Posterior cingulate gyrus (tissue), 11 donors: ENCODE results near the gene ARMC8.

Experiments used
- DNase-seq, 10 donors: peaks; one replicate each; pipeline versions ENCODE4 v3.0.0 to v3.0.0-alpha.2; 2020 to 2021; ENCODE audit warnings: mixed read lengths in 3 of 10
- intact Hi-C: fragments of 100-400 bp; cut with DNase I; formaldehyde crosslinking; loops from one replicate; pipeline ENCODE4 v1.15.1; 2023

The ARMC8 gene

DNA sequence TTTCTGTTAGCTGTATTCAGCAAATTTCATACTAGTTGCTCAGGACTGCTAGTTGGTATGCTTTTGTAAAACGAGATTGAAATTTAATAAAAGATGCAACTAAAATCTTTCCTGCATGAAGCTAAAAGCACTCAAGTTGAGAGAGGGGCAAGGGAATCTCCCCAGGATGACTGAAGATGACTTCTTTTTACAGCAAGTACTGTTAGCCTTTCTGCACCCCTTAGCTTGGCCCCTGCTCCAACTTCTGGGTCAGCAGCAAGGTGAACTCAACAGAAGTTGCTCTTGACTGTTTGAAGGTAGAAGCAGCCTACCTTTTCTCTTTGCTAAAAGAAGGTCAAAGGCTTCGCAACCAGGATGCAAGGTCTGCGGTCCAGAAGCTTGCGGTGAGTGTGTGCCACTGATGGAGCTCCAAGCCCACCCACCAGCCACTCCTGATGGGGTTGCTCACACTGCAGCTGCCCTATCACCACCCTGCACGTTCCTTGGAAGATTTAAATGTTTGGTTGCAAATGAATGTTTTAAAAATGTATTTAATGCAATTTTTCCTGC is 110.0 kb downstream of the ARMC8 start:
- DNase-seq, result no peak
- intact Hi-C loops, result no loop called here

DNA sequence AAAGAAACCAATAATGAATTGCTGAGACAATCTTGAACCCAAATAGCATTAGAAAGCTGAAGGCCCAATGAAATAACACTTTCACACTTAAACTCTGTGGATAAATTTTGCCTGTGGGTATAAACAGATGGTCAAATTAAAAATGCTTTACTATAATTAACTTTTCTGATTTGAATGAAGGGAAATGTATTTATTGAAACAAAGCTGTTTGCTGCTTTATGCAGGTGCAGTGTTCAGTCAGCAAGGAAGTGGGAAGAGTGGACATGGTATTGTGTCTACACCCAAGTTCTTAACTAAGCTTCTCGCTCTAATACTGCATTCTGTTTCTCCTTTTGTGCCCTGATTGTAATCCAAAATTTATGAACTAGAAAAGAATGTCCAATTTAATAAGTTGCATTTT is 110.8 kb downstream of the ARMC8 start:
- no peak for DNase-seq
- intact Hi-C loops, result no loop called here

DNA sequence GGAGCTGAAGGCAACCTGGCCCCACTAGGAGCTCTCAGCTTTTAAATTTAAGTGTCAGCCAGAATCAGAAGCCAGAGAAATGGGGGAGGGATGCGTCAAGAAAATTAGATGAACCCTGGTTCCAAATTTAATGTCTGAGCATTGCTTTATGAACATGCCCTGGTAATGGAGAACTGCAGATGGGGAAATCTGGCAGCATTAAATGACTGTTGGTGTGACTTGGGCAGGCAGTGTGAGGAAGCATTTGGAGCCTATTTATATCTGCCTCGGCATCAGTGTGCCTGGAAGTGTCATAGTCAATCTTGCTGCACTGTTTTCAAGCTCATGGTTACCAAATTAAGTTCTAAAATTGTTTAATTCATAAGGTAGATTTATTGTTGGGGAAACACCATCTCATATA is 113.5 kb downstream of the ARMC8 start:
- intact Hi-C loops, result loop anchor here (10.0 kb wide), 1 partner anchor 116 kb away; the partner anchor contains the start of gene ARMC8
- peak in 4 of 10 donors; percentile 19 to 87 (median 30) for DNase-seq

DNA sequence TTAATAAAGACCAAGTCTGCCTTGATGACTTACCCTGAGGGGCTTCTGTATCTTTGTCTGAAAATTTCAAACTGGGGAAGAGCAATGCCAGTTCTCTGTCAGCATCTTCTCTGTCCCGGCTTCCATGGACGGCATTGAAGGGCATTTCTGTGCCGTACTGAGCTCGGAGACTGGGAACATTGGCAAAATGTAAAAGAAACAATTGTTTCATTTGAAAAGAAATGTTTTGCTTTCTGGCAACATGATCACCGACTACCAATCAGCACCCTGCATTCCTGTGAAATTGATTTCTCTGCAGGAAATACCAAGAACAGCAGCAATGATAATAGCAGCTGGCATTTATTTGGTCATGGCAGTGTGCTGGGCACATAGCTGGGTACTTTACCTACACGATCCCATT is 116.4 kb downstream of the ARMC8 start:
- peak in 3 of 10 donors; percentile 26 to 72 (median 35) for DNase-seq

DNA sequence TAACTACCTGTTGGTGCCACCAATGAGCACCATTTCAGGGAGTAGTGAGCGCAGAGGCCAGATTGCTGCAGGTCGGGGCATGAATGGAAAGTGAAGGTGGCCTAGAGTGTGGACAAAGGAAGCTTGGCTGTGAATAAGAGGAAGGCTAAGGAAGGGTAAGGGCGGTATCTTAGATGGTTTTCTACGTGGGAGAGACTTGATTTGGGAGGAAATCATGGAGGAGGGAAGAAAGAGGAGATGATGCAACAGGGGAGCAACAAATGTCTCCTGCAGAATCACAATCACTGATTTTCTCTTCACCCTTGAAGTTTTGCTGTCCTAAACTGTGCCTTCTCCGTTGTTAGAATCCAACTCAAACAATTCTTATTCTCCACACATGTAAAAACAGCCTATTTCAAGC is 120.8 kb downstream of the ARMC8 start:
- no peak for DNase-seq
- intact Hi-C loops, result loop anchor here (10.0 kb wide), 1 partner anchor 123 kb away; the partner anchor contains the start of gene ARMC8

More for the DNA sequence above, 116.4 kb downstream of the ARMC8 start:
- intact Hi-C loops, result loop anchor here (10.0 kb wide), 1 partner anchor 119 kb away; the partner anchor contains the start of gene ARMC8

DNA sequence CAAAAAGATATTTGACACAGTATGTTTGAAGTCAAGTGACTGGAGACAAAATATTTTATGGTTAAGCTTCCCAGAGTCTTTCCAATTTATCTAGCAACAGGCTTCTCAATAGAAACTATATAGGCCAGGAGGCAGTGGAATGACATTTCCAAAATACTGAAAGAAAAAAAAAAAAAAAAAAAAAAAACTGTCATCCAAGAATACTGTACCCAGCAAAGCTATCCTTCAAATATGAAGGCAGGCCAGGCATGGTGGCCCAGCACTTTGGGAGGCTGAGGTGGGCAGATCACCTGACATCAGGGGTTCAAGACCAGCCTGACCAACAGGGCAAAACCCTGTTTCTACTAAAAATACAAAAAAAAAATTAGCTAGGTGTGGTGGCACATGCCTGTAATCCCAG is 121.7 kb downstream of the ARMC8 start:
- no peak for DNase-seq
- intact Hi-C loops, result loop anchor here (10.0 kb wide), 1 partner anchor 124 kb away; the partner anchor contains the start of gene ARMC8

DNA sequence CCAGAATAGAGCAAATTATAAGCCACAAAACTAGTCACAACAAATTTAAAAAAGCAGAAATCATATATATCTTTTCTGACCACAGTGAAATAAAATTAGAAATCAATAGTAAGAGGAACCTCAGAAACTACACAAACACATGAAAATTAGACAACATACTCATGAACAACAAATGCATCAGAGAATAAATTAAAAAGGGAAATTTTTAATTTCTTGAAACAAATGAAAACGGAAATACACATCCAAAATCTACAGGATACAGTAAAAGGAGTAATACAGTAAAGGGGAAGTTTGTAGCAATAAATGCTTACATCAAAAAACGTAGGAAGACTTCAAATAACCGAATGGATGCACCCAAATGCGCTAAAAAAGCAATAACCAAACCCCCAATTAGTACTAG is 123.4 kb downstream of the ARMC8 start:
- intact Hi-C loops, result no loop called here
- DNase-seq, result no peak

DNA sequence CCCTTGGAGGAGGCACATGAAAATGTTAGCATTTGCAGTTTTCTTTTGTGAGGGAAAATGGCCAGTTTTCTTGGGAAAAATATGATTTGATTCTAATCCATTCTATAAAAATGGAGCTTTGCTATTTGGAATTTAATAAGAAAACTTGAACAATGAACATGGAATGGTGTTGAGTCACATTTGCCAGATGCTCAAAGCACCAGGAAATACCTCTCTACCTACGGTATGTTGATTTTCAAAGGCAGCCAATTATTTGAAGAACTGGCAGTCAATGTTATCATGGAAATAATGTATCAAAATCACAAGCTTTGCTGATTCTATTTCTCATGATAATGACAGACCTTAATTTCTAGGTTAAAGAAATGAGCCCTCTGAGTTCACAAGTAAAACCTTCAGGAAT is 127.7 kb downstream of the ARMC8 start:
- intact Hi-C loops, result no loop called here
- DNase-seq, result no peak

DNA sequence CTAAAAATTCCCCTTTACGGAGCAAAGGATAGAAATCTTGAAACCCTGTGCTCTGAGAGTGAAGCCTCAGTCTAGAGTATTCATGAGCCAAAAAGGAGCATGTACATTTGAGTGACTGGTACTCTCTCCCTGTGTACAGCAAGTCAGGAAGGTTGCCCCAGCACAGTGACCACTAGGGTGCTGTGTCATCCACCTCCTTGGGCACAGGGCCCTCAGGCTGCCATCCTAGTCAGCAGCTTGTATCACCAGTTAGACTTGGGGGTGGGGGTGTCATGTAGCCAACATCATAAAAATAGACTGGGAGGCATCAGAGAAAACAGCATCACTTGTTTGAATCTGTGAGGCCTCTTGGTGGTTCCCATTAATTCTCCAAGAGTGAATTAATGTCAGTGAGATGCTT is 130.6 kb downstream of the ARMC8 start:
- intact Hi-C loops, result no loop called here
- DNase-seq, result no peak

DNA sequence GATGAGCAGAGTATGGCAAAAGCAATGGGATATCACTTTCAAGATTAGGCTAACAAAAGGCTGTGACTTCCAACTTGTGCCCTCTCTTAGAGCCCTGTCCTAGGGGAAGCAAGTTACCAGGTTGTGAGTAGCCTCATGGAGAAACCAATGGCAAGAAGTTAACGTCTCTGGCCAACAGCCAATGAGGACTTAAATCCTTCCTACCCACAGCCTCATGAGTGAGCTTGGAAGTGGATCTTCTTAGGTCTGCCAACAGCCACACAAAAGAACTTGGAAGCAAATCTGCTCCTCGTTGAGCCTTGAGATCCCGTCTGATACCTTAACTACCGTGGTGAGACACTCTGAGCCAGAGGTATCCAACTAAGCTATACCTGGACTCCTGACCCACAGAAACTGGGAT is 136.9 kb downstream of the ARMC8 start:
- no peak for DNase-seq
- intact Hi-C loops, result no loop called here

DNA sequence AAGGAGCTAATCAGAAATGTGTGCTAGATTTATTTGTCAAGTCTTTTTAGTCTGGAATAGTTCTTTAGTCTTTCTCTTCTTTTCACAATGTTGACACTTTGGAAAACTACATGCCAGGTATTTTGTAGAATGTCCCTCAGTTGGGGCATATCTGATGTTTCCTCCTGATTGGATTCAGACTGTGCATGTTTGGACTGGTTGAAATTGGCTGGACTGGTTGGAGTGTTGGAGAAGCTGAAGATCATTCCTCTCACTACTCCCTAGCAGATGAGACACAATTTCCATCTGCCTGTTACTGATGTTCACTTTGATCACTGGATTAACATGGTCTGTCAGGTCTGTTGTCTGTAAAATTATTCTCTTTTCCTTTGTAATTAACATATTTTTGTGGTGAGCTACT is 138.9 kb downstream of the ARMC8 start:
- intact Hi-C loops, result loop anchor here (5.0 kb wide), 1 partner anchor 64 kb away; no protein-coding TSS in a partner anchor
- no peak for DNase-seq

DNA sequence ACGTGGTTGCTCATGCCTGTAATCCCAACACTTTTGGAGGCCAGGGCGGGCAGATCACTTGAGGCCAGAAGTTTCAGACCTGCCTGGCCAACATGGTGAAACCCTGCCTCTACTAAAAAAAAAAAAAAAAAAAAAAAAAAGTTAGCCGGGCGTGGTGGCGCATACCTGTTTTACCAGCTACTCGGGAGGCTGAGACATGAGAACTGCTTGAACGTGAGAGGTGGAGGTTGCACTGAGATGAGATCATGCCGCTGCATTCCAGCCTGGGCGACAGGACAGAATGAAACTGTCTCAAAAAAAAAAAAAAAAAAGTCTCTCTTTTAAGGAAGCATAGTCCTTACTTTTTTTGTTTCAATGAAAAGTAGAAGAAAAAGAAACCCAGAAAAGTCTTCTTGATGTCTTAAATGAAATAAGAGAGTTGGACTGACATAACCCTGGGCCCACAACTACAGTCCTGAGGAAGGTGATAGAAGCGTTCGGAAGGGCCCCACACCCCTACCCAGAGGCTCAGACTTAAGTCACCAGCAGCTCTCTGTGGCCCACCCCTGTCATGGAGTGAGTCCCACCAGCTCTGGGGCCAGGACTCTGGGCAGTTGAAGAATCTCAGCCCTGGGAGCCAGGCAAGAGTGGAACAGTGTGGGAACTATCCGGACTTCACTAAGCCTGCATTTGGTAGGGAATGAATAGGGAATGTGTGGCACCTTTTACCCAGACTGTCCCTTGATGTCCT is 139.9 kb downstream of the ARMC8 start:
- intact Hi-C loops, result loop anchor here (5.0 kb wide), 1 partner anchor 65 kb away; no protein-coding TSS in a partner anchor
- no peak for DNase-seq

DNA sequence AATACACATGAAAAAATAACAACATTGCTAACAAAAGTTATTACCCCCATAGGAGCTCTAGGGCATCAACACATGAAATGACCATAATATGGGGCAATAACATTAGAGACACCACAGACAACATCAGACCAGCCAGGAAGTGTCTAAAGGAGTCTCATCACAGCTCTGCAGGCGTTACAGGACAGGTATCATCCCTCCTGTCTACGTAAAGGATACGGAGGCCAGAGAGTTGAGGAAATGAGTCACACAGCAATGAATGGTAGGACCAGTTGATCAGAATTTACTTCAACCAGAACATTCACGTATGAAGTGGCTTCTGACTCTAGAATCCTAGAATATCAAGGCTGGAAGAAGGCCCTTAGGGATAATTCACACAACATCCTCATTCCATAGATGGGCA is 140.7 kb downstream of the ARMC8 start:
- no peak for DNase-seq
- intact Hi-C loops, result loop anchor here (5.0 kb wide), 1 partner anchor 66 kb away; no protein-coding TSS in a partner anchor

DNA sequence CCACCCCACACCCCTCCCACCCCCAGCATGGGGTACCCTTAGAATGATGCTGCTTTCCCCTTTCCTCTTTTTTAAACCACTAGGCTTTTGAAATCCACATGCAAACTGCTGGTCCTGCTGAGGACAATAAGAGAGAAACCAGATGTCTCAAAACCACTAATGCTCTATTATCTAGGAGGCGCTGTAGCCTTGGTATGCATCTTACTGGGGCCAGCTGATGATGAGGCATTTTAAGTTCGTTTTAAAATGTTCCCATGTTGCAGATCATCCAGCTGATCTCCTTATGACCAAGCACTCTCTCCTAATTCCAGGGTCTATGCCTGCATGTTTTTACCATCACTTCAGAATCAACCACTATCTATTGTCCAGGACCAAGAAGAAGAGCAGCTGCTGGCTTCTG is 141.2 kb downstream of the ARMC8 start:
- DNase-seq, result no peak
- intact Hi-C loops, result loop anchor here (5.0 kb wide), 1 partner anchor 66 kb away; no protein-coding TSS in a partner anchor

DNA sequence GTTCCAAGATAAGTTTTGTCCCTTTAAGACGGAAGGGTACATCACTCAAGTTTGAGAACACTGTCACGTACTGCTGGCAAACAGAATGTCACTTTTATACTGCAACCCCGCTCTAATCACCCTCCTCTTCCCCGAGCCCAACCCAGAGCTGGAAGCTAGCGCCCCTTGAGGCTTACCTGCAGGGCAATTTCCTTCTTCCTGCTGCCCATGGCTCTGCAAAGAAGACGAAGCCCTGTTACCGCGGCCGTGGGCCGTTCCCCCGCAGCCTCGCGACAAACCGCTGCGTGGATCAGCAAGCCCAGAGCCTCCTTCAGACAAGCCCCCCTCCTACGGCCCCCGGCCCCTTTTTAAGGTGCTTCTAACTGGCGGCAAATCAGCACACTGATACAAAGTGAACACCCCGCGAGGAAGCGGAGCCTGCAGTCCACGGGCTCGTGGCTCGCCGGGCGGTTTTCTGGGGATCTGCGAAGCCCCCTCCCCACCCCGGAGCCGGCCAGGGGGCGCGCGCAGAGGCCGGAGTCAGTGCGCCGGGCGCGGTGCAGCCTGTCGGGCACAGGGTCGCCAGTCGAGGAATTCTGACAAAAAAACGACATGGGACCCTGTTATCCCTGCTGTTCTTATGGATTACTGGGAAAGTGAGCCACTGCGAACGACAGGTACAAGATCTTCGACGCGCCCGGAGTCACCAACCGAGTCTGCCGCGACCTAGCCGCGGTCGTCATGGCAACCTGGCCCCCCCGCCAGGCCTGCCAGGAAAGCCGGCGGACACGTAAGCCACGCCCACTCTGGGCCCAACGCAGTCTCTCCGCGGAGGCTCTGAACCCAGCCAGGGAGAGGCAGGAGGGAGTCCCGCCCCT is 142.3 kb downstream of the ARMC8 start, which contains the start of gene NME9:
NME9 (minus strand) TSS at position 725 of the 857 bp plus-strand sequence; CDS start at position 209, 516 bp downstream.
- DNase-seq, result peak; percentile 78 to 99 (median 94)
- intact Hi-C loops, result loop anchor here (5.0 kb wide), 1 partner anchor 67 kb away; no protein-coding TSS in a partner anchor

DNA sequence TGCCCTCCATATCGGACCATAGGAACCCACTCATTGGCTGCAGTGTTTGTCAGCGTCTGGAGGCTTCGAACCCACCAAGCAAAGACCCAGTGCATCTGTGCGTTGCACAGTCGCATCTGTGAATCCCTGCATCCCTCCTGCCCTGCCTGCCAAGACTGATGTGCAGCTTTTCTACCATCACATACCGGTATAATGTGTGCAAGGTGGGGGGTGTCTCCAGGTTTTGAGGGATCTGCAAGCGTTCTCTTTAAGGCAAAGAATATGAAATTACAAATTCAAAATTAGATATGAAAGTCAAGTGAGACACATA is 142.8 kb downstream of the ARMC8 start:
- intact Hi-C loops, result loop anchor here (5.0 kb wide), 2 partner anchors 67 to 68 kb away; no protein-coding TSS in a partner anchor
- no peak for DNase-seq

DNA sequence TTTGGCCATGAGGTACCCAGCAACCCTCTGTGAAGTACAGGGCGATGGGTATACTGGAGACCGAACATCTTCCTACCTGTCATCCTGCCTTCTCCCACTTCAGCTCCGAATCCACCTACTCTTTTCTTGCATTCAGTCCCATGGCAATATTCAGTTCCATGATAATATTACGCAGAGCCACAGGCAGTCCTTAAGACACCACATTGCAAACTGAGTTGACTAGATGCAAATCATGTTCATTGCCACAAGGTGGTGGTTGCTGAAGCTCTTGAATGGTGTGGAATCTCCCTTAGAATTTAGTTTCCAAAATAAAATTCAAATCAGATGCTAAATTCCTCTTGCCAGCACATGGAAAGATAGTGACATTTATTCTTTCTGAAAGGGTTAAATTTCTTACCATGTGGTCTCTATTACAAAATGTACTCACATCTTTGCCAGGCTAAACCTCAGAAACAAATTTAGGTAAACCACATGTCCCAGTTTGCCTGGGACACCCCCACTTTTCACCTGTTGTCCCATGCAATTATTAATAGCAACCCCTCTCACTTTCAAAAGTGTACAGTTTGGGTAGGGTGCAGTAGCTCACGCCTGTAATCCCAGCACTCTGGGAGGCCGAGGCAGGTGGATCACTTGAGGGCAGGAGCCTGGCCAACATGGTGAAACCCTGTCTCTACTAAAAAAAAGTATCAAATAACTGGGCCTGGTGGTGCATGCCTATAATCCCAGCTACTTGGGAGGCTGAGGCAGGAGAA is 144.2 kb downstream of the ARMC8 start:
- DNase-seq, result no peak
- intact Hi-C loops, result loop anchor here (5.0 kb wide), 1 partner anchor 66 kb away; no protein-coding TSS in a partner anchor

DNA sequence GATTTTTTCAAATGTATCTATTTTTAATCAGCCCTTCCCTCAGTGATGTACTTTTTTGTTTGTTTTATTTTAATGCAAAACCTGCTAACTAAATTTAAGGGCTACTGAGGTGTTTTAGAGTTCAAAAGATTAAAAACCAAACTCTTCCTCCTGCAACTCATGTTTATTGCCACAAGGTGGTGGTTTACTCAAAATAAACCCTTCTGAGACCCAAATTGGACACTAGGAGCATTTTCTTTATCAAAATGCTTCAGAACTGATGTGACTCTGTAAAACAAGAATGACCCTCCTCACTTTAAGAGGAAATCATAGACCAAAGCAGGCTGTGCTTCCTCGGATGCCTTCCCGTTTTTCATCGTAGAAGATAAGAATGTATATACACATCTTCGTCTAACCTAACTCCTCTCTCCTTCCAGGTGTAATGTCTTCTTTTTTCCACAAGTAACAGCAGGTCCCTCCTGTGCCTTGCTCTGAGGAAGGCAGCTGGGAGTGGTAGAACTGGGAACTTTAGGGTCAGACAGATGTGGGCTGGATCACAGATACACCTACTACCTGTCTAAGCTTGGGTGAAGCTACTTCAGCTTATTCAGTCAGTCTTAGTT is 145.5 kb downstream of the ARMC8 start:
- intact Hi-C loops, result loop anchor here (5.0 kb wide), 1 partner anchor 65 kb away; no protein-coding TSS in a partner anchor
- DNase-seq, result no peak

DNA sequence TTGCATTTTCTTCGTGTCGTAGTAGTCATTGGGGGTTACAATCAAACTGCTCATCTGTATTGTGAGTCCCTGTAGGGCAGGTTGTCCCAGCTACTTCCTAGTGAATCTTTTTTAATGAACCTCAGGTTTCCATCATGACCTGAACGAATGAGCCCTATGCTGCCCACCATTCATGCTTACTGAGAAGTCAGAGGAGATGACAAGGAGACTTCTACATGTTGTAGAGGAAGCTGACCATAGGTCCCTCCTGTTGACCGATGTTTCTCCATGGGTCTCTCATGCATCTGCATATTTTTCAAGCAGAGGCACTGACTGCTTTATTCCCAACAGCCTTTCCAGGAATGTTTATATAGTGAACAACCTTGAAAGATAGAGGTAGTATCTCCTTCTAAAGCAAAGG is 147.5 kb downstream of the ARMC8 start:
- no peak for DNase-seq
- intact Hi-C loops, result loop anchor here (5.0 kb wide), 1 partner anchor 63 kb away; no protein-coding TSS in a partner anchor
